Dendritic cell treated with granulocyte-macrophage colony-stimulating factor and Interleukin-4, amounts not matched to agents 40 ng/mL and 50 ng/mL, for 4 days (primary cell): Measurements from ENCODE around the gene TSEN54.

Experiments used
- H3K27ac Mint-ChIP-seq: one replicate; pipeline ENCODE4 v1.8.0; 2022; ENCODE audit warnings: mild to moderate bottlenecking, mixed read lengths
- H3K27me3 Mint-ChIP-seq: one replicate; pipeline ENCODE4 v1.8.0; 2022; ENCODE audit warnings: mild to moderate bottlenecking, mixed read lengths
- H3K36me3 Mint-ChIP-seq: one replicate; pipeline ENCODE4 v1.8.0; 2022; ENCODE audit warnings: low read depth, mixed read lengths
- H3K4me1 Mint-ChIP-seq: one replicate; pipeline ENCODE4 v1.8.0; 2022; ENCODE audit warnings: low read depth, mixed read lengths
- H3K4me3 Mint-ChIP-seq: one replicate; pipeline ENCODE4 v1.8.0; 2022; ENCODE audit warnings: mild to moderate bottlenecking, moderate library complexity, mixed read lengths
- H3K9me3 Mint-ChIP-seq: one replicate; pipeline ENCODE4 v1.8.0; 2022; ENCODE audit warnings: mixed read lengths
- intact Hi-C: fragments of 100-400 bp; cut with micrococcal nuclease; formaldehyde crosslinking; loops from one replicate; pipeline ENCODE4 v1.15.0; 2022

TSEN54 gene

DNA sequence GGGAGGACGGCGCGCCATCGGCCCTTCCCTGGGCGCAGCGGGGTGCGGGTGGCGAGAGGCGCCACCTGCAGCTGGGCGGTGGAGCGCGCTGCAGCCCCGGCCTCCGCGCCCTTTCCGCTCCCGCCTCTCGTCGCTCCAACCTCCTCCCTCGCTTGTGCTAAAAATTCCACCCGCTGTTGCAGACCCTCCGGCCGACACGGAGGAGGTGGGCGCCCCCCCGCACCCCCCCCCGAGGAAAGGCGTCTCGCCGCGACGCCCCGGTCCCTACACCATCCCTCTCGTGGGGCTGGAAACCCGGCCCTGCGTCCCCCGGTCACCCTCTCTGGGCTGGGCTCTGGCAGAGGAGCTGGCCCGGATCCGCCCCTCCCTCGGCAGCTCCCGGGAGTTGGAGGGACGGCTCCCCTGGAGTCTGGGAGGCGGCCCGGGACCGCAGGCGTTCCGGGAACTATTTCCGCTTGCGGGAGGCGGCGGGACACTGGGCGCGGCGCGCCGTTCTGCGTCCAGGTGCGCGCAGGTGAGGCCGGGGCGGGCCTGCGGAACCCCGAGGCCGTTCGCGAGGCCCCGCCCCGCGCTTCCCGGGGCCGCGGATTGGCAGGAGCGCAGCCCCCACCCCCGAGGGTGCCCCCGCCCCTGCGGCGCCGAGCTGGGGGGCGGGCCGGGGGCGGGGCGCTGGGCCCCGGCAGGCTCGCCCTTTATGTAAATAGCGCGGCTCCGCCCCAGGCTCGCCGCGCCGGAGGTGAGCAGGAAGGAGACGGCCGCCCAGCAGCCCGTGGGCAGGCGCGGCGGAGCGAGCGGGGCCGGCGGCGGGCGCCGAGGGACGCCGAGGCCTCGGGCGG lies 8.9 kb downstream of the TSEN54 start, which contains the start of gene LLGL2:
Gene LLGL2, plus strand, starts transcription at position 728 of the 836 bp plus-strand sequence. CDS start 17,730 bp downstream, outside the sequence.
- intact Hi-C loops, result no loop called here
- Mint-ChIP-seq H3K27ac (no peak within 1 kb of the TSS), H3K4me1 (peaks cover 6% of the 10 kb centered on the region), H3K9me3 (no peaks in the 10 kb centered on the region), H3K27me3 (peaks cover 26% of the 10 kb centered on the region), H3K4me3 (peak within 1 kb of the TSS; percentile 75), H3K36me3 (peaks cover 16% of the 10 kb centered on the region)

DNA sequence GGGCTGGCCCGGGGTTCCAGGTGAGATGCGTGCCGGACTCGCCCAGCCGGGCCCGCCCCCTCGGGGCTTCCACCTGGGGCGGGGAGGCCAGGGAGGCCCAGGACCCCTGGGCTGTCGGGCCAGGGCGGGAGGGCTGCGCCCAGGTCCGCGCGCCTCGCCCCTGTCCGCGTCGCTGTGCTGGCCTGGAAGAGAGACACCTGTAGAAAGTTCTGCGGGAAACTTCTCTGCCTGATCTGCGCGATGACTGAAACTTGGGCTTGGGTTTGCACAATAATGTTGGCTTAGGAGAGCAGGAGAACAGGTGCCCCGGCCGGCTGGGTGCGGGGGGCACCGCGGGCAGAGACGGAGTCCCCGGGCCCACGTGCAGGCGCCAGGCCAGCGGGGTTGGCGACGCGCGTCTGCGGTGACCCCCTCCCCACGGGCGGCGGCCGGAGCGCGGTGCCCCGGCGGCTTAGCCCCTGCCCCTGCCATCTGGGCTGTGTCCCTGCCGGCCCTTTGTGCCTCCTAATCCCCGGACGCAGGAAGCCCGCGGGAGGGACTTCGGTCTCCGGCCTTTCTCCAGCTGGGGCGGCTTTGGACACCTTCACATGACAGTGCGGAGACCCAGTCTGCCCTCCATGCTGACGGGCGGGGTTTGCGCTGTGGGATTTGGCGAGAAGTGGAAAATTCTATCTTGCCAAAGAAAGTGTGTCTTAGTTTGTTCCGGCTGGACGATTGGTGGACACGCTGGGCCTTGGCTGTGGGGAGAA lies 9.7 kb downstream of the TSEN54 start:
- Mint-ChIP-seq H3K9me3 (no peaks in the 10 kb centered on the region), H3K27me3 (peaks cover 26% of the 10 kb centered on the region), H3K36me3 (peaks cover 16% of the 10 kb centered on the region), H3K4me1 (peaks cover 6% of the 10 kb centered on the region), H3K27ac (no peak overlapping the region), H3K4me3 (peak overlapping the region; percentile 68)
- intact Hi-C loops, result no loop called here

- H3K4me1 Mint-ChIP-seq, result peaks cover 6% of the 10 kb centered on the region
- H3K36me3 Mint-ChIP-seq, result peaks cover 14% of the 10 kb centered on the region
- H3K27ac Mint-ChIP-seq, result no peak overlapping the region
- intact Hi-C loops, result no loop called here
- H3K27me3 Mint-ChIP-seq, result peaks cover 26% of the 10 kb centered on the region
- peak overlapping the region; percentile 68 for H3K4me3 Mint-ChIP-seq
- H3K9me3 Mint-ChIP-seq, result no peaks in the 10 kb centered on the region
Observed at GRCh38 chr17:75526555-75527270, 10.4 kb downstream of the TSEN54 start.

GRCh38 chr17:75530837-75531720 lies 14.8 kb downstream of the TSEN54 start:
- Mint-ChIP-seq H3K36me3 (no peaks in the 10 kb centered on the region), H3K4me1 (peaks cover 13% of the 10 kb centered on the region), H3K4me3 (no peak overlapping the region), H3K9me3 (no peaks in the 10 kb centered on the region), H3K27ac (no peak overlapping the region), H3K27me3 (peaks cover 28% of the 10 kb centered on the region)
- intact Hi-C loops, result no loop called here

GRCh38 chr17:75531721-75532072 lies 15.4 kb downstream of the TSEN54 start:
- intact Hi-C loops, result no loop called here
- no peak overlapping the region for H3K4me3 Mint-ChIP-seq
- no peak overlapping the region for H3K27ac Mint-ChIP-seq
- H3K9me3 Mint-ChIP-seq, result no peaks in the 10 kb centered on the region
- H3K36me3 Mint-ChIP-seq, result no peaks in the 10 kb centered on the region
- peaks cover 22% of the 10 kb centered on the region for H3K27me3 Mint-ChIP-seq
- H3K4me1 Mint-ChIP-seq, result peaks cover 7% of the 10 kb centered on the region

- H3K27ac Mint-ChIP-seq, result no peak overlapping the region
- peaks cover 15% of the 10 kb centered on the region for H3K27me3 Mint-ChIP-seq
- no peaks in the 10 kb centered on the region for H3K36me3 Mint-ChIP-seq
- intact Hi-C loops, result no loop called here
- peak overlapping the region; percentile 32 for H3K4me3 Mint-ChIP-seq
- peaks cover 7% of the 10 kb centered on the region for H3K4me1 Mint-ChIP-seq
- H3K9me3 Mint-ChIP-seq, result no peaks in the 10 kb centered on the region
Observed at GRCh38 chr17:75535119-75535537, 18.8 kb downstream of the TSEN54 start.

DNA sequence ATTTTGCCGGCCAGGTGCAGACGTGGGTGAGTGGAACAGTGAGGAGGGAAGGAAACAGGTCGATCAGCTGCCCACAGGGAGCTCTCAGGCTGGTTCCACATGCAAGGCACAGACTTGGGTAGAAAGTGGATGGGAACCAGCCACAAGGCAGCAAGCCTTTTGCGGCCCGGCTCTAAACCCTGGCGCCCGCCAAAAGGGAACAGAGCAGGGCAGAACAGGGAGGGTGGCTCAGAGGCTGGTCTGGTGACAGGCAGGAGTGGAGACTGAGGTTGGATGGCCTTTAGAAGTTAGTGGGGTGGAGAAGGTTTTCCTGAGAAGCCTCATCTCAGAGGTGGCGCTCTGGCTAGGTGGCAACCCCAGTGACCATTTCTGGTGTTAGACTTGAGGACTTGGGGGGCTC lies 19.5 kb downstream of the TSEN54 start:
- H3K27me3 Mint-ChIP-seq, result peaks cover 15% of the 10 kb centered on the region
- intact Hi-C loops, result no loop called here
- peaks cover 9% of the 10 kb centered on the region for H3K4me1 Mint-ChIP-seq
- no peak overlapping the region for H3K4me3 Mint-ChIP-seq
- no peak overlapping the region for H3K27ac Mint-ChIP-seq
- H3K36me3 Mint-ChIP-seq, result no peaks in the 10 kb centered on the region
- H3K9me3 Mint-ChIP-seq, result no peaks in the 10 kb centered on the region

- Mint-ChIP-seq H3K27ac (no peak overlapping the region), H3K4me3 (no peak overlapping the region), H3K9me3 (no peaks in the 10 kb centered on the region), H3K4me1 (peaks cover 14% of the 10 kb centered on the region), H3K27me3 (peaks cover 15% of the 10 kb centered on the region), H3K36me3 (no peaks in the 10 kb centered on the region)
- intact Hi-C loops, result no loop called here
Observed at GRCh38 chr17:75536366-75536765, 20.0 kb downstream of the TSEN54 start.

GRCh38 chr17:75539967-75540729 lies 23.8 kb downstream of the TSEN54 start:
- peaks cover 5% of the 10 kb centered on the region for H3K27me3 Mint-ChIP-seq
- H3K4me1 Mint-ChIP-seq, result peaks cover 14% of the 10 kb centered on the region
- no peaks in the 10 kb centered on the region for H3K36me3 Mint-ChIP-seq
- intact Hi-C loops, result no loop called here
- H3K9me3 Mint-ChIP-seq, result no peaks in the 10 kb centered on the region
- H3K27ac Mint-ChIP-seq, result no peak overlapping the region
- H3K4me3 Mint-ChIP-seq, result no peak overlapping the region

GRCh38 chr17:75540923-75541503 lies 24.7 kb downstream of the TSEN54 start:
- Mint-ChIP-seq H3K9me3 (no peaks in the 10 kb centered on the region), H3K4me3 (no peak overlapping the region), H3K36me3 (no peaks in the 10 kb centered on the region), H3K4me1 (peaks cover 11% of the 10 kb centered on the region), H3K27me3 (no peaks in the 10 kb centered on the region), H3K27ac (no peak overlapping the region)
- intact Hi-C loops, result no loop called here

DNA sequence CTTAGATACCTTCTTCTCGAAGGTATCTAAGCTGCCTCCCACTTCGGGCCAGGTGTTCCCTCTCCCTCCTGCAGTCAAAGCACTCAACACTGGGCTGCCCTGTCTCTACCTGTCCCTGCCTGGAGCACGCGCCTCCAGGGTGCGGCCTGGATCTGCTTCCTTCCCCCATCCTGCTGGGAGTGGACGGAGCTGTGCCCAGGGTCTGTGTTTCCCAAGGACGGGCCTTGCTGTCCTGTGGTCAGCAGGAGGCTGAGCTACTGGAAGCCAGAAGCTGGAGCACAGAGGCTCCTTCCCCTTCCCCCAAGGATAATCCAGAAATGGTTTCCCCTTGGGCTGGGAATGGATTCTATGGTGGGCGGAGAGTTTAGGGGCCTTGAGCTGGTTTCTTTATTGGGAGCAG lies 25.9 kb downstream of the TSEN54 start:
- Mint-ChIP-seq H3K9me3 (no peaks in the 10 kb centered on the region), H3K27ac (no peak overlapping the region), H3K4me1 (peaks cover 11% of the 10 kb centered on the region), H3K36me3 (no peaks in the 10 kb centered on the region), H3K4me3 (no peak overlapping the region), H3K27me3 (no peaks in the 10 kb centered on the region)
- intact Hi-C loops, result no loop called here

- Mint-ChIP-seq H3K4me1 (peaks cover 11% of the 10 kb centered on the region), H3K9me3 (no peaks in the 10 kb centered on the region), H3K4me3 (no peak overlapping the region), H3K27ac (no peak overlapping the region), H3K36me3 (no peaks in the 10 kb centered on the region), H3K27me3 (peaks cover 3% of the 10 kb centered on the region)
- intact Hi-C loops, result no loop called here
Observed at GRCh38 chr17:75542728-75543336, 26.5 kb downstream of the TSEN54 start.
